NCI-H82 (cell line): ENCODE measurements around the gene TTC14.

Experiments used
- DNase-seq: peaks from one replicate; lab custom pipeline; 2025; lab: John Stamatoyannopoulos, UW

Gene TTC14

DNA sequence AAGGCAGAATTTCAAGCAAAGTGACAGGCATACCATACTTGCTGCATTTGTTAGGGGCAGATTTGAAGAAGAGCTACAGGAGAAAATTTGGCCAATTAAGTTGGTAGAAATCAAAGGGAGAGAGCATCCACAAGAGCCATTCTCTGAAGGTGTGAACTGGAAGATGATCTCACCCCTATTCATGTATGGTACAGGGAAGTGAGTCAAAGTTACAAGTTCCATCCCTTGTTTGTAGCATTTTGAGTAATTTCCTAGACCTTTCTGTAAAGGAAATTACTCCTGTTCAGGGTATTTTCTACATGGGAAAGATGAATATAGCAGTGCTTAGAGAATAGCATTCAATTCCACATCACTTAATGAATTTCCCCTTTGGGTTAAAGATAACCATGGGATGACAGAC is 28.4 kb downstream of the TTC14 start:
- no peak for DNase-seq

DNA sequence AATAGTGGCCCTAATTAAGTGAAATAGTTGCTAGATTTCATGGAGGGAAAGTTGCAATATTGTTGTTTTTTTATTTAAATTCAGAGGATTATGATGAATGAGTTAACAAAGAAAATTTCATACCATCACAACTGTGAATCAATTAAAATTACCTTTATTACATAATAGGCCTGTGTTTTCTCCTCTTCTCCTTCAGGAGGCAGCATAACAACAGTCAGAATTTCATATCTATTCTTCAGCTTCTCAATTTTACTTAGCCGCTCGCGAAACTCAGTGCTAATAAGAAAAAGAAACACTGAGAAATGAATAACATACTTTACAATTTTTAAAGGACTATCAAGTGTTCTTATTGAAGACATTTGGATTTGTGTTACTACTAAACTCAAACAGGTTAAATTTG is 29.4 kb downstream of the TTC14 start:
- no peak for DNase-seq

DNA sequence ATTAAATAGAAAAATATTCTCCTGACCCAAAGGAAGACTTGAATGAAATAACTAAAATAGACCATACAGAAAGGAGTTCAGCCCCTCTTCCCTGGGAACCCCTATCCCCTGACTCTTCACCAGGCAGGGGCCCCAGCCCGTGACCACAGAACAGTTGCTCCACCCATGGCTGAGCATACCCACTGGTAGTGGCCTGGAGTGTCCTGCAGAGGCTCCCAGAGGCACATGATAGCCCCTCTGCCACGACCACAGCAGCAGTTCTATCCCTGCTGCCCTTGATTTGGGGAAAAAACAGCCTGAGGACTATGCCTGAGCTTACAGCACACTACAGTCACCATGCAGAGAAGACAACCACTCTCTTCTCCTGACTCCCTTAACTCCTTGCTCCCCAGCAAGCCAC is 31.8 kb downstream of the TTC14 start:
- DNase-seq: peak; percentile 44

DNA sequence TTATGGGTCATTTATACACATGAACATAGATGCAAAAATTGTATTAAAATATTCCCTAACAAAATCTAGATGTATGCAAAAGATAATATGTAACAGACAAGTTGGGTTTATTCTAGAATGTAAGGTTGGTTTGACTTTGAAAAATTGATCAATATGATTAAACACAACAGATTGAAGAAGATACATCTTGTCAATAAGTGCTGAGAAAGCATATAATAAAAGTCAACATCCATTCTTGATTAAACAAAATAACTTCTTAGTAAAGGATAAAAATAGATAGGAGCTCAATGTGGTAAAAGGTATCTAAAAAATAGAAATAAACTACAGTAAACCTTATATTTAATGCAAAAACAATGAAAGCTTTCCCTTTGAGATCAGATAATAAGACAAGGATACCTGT is 39.0 kb downstream of the TTC14 start:
- no peak for DNase-seq

DNA sequence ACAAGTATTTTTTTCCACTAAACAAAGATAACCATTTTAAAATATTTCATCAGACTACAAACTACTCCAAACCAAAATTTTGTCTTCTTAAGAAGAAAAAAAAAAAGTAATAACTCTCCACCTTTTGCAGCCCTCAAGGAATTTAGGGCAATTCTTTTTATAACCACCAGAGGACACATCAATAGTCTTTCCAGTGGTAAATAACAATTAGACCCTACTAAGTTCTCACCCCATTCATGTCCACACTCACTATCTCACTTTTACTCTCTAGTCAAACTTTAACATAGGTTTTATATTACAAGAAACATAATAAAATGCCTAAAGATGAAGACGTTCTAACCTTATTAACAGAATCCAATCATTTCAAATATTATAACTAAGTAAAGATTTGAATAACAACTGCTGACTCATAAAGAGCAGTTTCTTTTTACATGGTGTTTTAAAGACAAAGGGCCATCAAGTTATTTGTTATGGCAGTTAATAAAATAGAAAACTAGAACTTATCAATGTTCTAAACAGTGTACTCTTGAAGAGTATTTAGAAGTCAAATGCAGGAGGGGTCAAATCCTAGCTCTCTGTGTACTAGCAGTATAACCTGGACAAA is 44.3 kb downstream of the TTC14 start:
- peak; percentile 27 for DNase-seq

DNA sequence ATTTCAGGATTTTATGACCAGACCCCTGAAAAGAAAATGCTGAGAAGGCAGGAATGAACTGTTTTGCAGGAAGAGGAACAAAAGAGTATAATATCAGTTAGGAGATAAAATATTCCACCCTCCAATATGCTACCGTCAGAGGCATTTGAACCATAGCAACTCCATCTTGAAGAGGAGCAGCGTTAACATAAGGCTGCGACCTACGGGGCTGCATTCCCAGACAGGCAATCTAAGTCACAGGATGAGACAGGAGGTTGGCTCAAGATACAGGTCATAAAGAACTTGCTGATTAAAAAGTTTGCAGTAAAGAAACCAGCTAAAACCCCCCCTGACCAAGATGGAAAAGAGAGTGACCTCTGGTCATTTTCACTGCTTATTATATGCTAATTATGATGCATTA is 54.4 kb downstream of the TTC14 start:
- DNase-seq: no peak

DNA sequence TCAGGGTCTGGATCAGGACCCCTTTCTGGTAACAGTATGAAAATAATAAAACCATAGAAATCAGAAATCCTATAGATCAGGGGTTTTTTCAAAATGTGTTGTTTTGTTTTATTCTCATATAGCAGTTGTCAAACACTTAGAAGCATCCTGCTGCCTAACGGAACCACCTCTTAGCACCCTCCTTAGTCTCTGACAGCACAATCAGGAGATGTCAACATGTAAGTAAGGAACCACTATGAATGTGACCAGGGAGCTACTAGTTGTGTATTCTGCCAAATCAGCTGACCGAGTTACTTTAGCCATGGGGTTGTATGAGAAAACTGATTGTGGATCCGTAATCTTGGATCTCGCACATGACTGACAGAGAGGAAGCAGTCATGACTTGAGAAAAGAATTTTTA is 55.1 kb downstream of the TTC14 start:
- no peak for DNase-seq
